ENCODE data around the gene MBIP.

The MBIP gene

DNA sequence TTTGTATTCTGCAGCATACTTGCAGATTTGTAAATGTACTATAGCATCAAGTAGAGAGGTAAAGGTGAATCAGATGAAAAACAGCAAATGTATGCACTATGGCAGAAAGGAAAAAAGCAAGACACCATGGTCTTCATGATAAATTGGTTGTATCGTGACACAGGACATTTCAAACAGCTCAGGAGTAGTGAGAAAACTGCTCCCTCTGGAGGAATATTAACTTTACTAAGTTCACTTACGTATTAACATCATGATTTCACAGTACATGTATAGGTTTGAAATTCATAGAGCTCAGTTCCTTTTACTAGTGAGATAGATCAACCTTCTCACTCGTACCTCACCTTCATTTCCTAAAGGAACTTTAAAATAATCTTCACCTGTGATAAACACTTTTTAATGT is 6.5 kb downstream of the MBIP start:
- Histone ChIP-seq H3K27ac (no peak overlapping the region), H3K4me3 (no peak overlapping the region)
- no peak for DNase-seq (ENCODE audit: low spot score)
- TF ChIP-seq, protein P1, sequence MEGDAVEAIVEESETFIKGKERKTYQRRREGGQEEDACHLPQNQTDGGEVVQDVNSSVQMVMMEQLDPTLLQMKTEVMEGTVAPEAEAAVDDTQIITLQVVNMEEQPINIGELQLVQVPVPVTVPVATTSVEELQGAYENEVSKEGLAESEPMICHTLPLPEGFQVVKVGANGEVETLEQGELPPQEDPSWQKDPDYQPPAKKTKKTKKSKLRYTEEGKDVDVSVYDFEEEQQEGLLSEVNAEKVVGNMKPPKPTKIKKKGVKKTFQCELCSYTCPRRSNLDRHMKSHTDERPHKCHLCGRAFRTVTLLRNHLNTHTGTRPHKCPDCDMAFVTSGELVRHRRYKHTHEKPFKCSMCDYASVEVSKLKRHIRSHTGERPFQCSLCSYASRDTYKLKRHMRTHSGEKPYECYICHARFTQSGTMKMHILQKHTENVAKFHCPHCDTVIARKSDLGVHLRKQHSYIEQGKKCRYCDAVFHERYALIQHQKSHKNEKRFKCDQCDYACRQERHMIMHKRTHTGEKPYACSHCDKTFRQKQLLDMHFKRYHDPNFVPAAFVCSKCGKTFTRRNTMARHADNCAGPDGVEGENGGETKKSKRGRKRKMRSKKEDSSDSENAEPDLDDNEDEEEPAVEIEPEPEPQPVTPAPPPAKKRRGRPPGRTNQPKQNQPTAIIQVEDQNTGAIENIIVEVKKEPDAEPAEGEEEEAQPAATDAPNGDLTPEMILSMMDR (IDR thresholded peaks at IDR 0.05): no peak

DNA sequence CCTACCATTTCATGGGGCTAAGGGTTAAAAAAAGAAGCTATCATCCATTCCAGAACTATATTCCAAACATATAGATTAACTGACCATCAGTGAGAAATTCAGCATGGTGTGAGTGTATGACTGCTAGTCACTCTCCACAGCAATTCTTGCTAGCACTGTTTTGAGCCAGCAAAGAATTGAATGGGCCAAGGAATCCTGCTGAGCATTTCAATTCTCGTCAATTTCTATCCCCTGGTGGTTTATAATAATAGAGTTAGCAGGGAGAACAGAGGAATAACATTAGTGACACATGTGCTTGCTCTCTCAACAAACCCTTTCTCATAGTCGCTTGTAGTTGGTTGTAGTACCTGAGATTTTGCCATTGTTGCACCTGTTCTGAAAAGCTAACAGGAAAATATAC is 7.2 kb downstream of the MBIP start:
- Histone ChIP-seq H3K4me3 (no peak overlapping the region), H3K27ac (no peak overlapping the region)
- TF ChIP-seq, protein P1 (IDR thresholded peaks at IDR 0.05): no peak
- DNase-seq (ENCODE audit: low spot score): no peak

DNA sequence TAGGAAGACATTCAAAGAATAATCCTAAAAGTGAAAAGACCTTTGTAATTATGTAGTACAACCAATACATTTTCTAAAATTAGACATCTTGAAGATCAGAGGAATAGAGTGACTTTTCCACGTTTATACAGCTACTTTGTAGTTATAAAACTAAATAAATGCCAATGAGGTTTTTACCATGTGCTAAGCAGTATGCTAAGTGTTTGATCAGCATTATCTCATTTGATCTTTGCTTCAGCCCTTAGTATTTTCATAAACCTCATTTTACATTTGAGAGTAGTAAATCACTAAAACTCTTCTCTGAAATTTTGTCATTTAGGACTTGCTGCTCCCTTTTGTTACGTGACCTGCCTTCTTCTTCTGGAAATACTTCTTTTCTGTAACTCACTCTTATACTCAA is 13.6 kb downstream of the MBIP start:
- TF ChIP-seq, protein P1 (IDR thresholded peaks at IDR 0.05): no peak
- no peak for DNase-seq (ENCODE audit: low spot score)
- no peak overlapping the region for H3K4me3 ChIP-seq
- no peak overlapping the region for H3K27ac ChIP-seq

DNA sequence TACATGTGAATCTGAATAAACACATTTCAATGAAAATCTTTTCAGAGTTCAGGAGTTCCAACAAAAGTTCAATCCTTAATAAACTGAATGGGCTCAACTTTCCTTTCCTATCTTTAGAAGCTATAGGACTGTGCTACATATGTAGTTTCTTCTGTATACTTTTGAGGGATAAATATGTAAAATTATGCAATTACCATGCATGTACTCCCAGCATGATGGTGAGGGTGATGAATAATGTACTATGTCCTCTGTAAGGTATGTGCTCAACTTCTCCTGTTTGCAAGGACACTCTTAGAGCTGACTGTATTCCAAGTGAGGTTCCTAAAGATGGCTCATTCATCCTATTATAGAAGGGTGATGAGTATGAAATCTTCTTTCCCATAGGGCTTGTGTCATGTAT is 15.5 kb downstream of the MBIP start:
- no peak for DNase-seq (ENCODE audit: low spot score)
- TF ChIP-seq, protein P1 (IDR thresholded peaks at IDR 0.05): no peak
- Histone ChIP-seq H3K27ac (no peak overlapping the region), H3K4me3 (no peak overlapping the region)

DNA sequence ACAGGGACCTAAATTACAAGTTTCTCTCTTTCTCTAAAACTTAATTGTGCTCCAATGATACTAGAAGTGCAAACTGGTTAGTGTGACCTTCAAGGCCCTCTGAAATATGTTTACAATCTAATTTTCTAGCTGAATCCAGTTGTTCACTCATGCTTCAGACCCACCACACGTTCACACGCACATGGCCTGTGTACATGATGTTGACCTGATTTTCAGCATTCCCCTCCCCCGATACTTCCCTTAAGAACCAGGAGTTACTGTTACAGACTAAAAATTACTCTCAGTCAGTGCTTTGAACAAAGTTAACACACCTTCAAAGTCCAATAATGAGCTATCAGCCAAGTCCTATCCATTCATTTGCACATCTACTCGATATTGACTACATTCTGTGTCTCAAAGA is 16.5 kb downstream of the MBIP start:
- no peak overlapping the region for H3K4me3 ChIP-seq
- no peak overlapping the region for H3K27ac ChIP-seq
- DNase-seq (ENCODE audit: low spot score): no peak
- TF ChIP-seq, protein P1 (IDR thresholded peaks at IDR 0.05): no peak

DNA sequence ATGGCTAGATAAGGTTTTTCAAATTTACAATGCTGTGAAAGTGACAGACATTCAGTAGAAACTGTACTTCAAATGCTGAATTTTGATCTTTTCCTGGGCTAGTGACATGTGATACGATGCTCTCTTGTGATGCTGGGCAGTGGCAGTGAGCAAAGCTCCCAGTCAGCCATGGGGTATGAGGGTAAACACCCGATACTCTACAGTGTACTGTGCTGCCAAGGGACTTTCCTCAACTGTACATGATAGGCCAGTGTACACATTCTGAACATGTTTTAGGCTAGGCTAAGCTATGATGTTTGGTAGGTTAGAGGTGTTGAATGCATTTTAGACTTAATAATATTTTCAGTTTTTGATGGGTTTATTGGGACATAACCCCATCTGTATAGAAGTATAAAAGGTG is 17.6 kb downstream of the MBIP start:
- H3K4me3 ChIP-seq: no peak overlapping the region
- no peak for DNase-seq (ENCODE audit: low spot score)
- TF ChIP-seq, protein P1 (IDR thresholded peaks at IDR 0.05): no peak
- no peak overlapping the region for H3K27ac ChIP-seq

DNA sequence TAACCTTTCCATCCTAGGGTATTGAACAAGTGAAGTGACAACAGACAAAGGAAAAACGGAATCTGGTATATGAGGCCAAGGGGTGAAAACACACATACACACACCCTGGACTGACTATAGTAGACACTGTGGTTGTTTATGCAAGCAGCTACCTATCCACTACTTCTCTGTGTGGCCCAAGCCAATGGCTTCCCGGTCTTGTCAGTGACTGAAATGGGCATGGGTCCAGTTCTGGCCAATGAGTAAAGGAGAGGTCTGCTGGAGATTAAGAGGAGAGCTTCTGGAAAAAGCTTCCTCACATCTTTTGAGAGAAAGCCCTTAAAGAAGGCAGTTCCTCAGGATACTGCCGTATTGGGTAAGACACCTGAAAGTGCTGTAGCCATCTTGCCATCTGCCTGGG is 19.3 kb downstream of the MBIP start:
- Histone ChIP-seq H3K27ac (no peak overlapping the region), H3K4me3 (no peak overlapping the region)
- TF ChIP-seq, protein P1 (IDR thresholded peaks at IDR 0.05): no peak
- no peak for DNase-seq (ENCODE audit: low spot score)
